GM10266 (cell line): ENCODE measurements around the gene IL20RB.

Experiments
- DNase-seq: peaks from one replicate; pipeline ENCODE4 v3.0.0; 2012; ENCODE audit errors: extremely low spot score
- CTCF ChIP-seq: IDR thresholded peaks from 2 replicates; pipeline ENCODE4 v1.5.1; 2012; ENCODE audit warnings: mild to moderate bottlenecking, low read depth; ENCODE audit not compliant: control insufficient read depth, insufficient read depth; ENCODE audit errors: missing control alignments

IL20RB gene

GRCh38 chr3:136943436-136943835, 14.3 kb upstream of the IL20RB start:
- TF ChIP-seq CTCF, result no peak
- DNase-seq, result no peak

GRCh38 chr3:136946978-136947377, 10.8 kb upstream of the IL20RB start:
- no peak for TF ChIP-seq CTCF
- no peak for DNase-seq

DNA sequence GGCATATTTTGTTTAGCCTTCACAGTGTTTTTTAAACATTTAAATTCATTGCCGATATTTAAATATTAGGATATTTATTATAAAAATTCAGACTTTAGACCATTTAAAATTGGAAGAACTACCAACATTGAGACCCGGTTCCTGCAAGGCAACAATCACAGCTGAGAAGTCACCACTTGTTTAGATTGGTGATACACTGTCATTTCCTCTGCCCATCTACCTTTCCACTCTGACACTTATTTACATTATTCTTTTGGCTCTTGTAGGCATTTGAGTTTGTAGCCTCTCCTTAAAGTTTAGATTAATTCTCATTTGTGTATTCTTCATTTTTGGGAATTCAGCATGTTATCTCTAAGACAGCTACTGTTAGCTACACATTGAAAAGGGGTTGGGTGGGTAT, 10.3 kb upstream of the IL20RB start:
- TF ChIP-seq CTCF, result no peak
- DNase-seq, result no peak

DNA sequence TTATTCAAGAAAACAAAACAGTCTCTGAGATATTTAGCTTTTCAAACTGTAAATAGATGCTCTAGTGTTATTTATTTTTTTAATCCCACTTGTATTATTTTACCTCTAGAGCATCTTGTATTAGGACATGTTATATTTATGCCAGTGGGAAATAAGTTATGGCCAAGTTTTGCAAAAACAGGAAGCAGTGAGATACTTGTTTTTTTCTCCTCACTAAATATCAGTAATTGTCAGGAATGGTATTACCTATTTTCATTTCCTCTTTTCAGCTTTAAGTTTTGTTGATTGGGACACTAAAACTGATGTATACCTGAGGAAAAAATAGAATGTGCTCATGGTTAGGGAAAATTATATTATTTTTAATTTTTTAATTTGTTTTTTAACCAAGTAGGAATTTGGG, 8.6 kb upstream of the IL20RB start:
- DNase-seq, result no peak
- no peak for TF ChIP-seq CTCF

- no peak for DNase-seq
- TF ChIP-seq CTCF, result no peak
These were observed 8.1 kb upstream of the IL20RB start for GRCh38 chr3:136949708-136950107.

DNA sequence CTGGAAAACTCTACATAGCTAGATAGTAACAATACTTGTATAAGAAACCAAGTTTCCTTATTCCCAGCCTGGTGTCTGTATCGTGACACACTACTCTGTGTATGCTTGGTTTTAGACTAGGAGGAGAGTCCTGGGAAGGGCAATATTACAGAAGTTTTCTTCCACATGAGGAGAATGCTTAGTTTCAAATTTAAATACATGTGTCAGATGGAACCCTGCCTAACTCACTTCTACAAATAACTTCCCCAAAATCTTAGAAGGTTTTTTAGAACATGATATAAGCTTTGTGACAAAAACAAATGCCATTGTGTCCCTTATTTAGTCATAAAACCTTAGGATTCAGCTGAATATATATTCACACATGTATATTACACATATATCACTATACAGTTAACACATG, 7.2 kb upstream of the IL20RB start:
- TF ChIP-seq CTCF, result no peak
- no peak for DNase-seq

DNA sequence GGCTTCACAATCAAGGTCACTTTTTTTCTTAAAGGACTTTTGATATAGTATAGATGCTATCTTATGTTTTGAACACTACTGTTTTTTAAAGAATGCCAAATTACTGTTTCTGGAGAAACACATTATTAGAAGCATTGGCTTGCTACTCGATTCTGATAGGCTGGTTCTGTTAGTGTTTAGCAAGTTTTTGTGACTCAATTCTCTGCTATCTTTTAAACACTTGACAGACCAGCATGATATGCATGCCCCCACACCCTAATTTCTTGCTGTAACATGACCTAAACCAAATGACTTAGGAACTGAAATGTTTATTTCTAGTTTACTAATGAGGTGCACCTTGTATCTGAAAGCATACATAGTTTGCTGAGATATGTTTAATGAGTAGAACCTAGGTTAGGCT, 5.5 kb upstream of the IL20RB start:
- no peak for DNase-seq

More for the DNA sequence above, 5.5 kb upstream of the IL20RB start:
- no peak for TF ChIP-seq CTCF
